OCI-LY3 (cell line): ENCODE results near the gene EMC1.
"Not testable (repeated sequence)": the region's sequence is repeated elsewhere in the genome, so short reads cannot be mapped to it uniquely, and the experiment has no call there.

ENCODE experiments used
- H2AFZ ChIP-seq: fragments of 200-600, 300-600 bp; shearing (Covaris generic); 2 replicates; pipeline ENCODE4 v1.6.0; 2014; ENCODE audit warnings: antibody characterized with exemption, low read depth, low read length
- H3K27ac ChIP-seq: fragments of 200-600, 300-600 bp; sonication (generic); 2 replicates; pipeline ENCODE4 v1.5.1; 2014; ENCODE audit warnings: mild to moderate bottlenecking, low read length, moderate library complexity, mixed read lengths
- H3K27me3 ChIP-seq: fragments of 200-600, 300-600 bp; sonication (generic); 2 replicates; pipeline ENCODE4 v1.6.1; 2014; ENCODE audit warnings: low read depth, low read length, mixed read lengths
- H3K36me3 ChIP-seq: fragments of 200-600, 300-600 bp; sonication (generic); replicated peaks from 2 replicates; pipeline ENCODE3; 2014; ENCODE audit warnings: low read depth, low read length, mixed read lengths
- H3K4me1 ChIP-seq: fragments of 300-600, 200-600 bp; sonication (generic); 2 replicates; pipeline ENCODE4 v1.6.1; 2014; ENCODE audit warnings: low read length, mixed read lengths
- H3K4me2 ChIP-seq: fragments of 200-600, 300-600 bp; sonication (generic); 2 replicates; pipeline ENCODE4 v1.6.1; 2014; ENCODE audit warnings: low read length, mixed read lengths
- H3K4me3 ChIP-seq: fragments of 300-600, 200-600 bp; sonication (generic); 2 replicates; pipeline ENCODE4 v1.5.1; 2014; ENCODE audit warnings: antibody characterized with exemption, mild to moderate bottlenecking, low read length, moderate library complexity
- H3K79me2 ChIP-seq: fragments of 300-600, 200-600 bp; shearing (Covaris generic); 2 replicates; pipeline ENCODE4 v1.6.1; 2014; ENCODE audit warnings: mild to moderate bottlenecking, low read length, mixed read lengths
- H3K9ac ChIP-seq: fragments of 300-600, 200-600 bp; shearing (Covaris generic); 2 replicates; pipeline ENCODE4 v1.6.0; 2014; ENCODE audit warnings: mild to moderate bottlenecking, low read length, moderate library complexity
- H3K9me3 ChIP-seq: fragments of 200-600, 300-600 bp; shearing (Covaris generic); 2 replicates; pipeline ENCODE4 v1.6.1; 2014; ENCODE audit warnings: low read length, mixed read lengths; ENCODE audit not compliant: insufficient read depth
- H4K20me1 ChIP-seq: fragments of 200-600, 300-600 bp; sonication (generic); 2 replicates; pipeline ENCODE4 v1.6.1; 2016; ENCODE audit warnings: low read length, mixed read lengths; ENCODE audit not compliant: insufficient read depth
- CTCF ChIP-seq: fragments of 200-600, 300-600 bp; sonication (generic); IDR thresholded peaks from 2 replicates; pipeline ENCODE4 v1.5.1; 2014; ENCODE audit warnings: antibody characterized with exemption, low read length, low read depth
- EZH2phosphoT487 ChIP-seq: fragments of 200-600 bp; shearing (Covaris generic); IDR thresholded peaks from 2 replicates; pipeline ENCODE4 v1.6.1; 2018; ENCODE audit warnings: antibody characterized with exemption, mixed run types, low read depth

EMC1 gene

GRCh38 chr1:19187852-19188251, 63.5 kb downstream of the EMC1 start:
- no peak for TF ChIP-seq CTCF
- TF ChIP-seq EZH2phosphoT487: no peak
- Histone ChIP-seq H3K4me3 (no peak overlapping the region), H3K36me3 (peaks cover 59% of the 10 kb centered on the region), H2AFZ (no peak overlapping the region), H3K27me3 (no peaks in the 10 kb centered on the region), H3K9ac (no peak overlapping the region), H3K9me3 (no peaks in the 10 kb centered on the region), H3K79me2 (no peaks in the 10 kb centered on the region), H3K4me1 (peaks cover 11% of the 10 kb centered on the region), H3K27ac (no peak overlapping the region), H3K4me2 (no peak overlapping the region), H4K20me1 (no peaks in the 10 kb centered on the region)

GRCh38 chr1:19186001-19186400, 65.3 kb downstream of the EMC1 start:
- no peak overlapping the region for H3K27ac ChIP-seq
- no peaks in the 10 kb centered on the region for H3K79me2 ChIP-seq
- no peak for TF ChIP-seq EZH2phosphoT487
- TF ChIP-seq CTCF: no peak
- H2AFZ ChIP-seq: no peak overlapping the region
- no peaks in the 10 kb centered on the region for H3K9me3 ChIP-seq
- no peaks in the 10 kb centered on the region for H3K27me3 ChIP-seq
- H3K4me2 ChIP-seq: no peak overlapping the region
- no peak overlapping the region for H3K9ac ChIP-seq
- H3K36me3 ChIP-seq: peaks cover 56% of the 10 kb centered on the region
- H3K4me1 ChIP-seq: peaks cover 11% of the 10 kb centered on the region
- no peak overlapping the region for H3K4me3 ChIP-seq
- H4K20me1 ChIP-seq: no peaks in the 10 kb centered on the region

GRCh38 chr1:19182223-19182622, 69.1 kb downstream of the EMC1 start:
- no peaks in the 10 kb centered on the region for H4K20me1 ChIP-seq
- H3K79me2 ChIP-seq: no peaks in the 10 kb centered on the region
- H3K4me2 ChIP-seq: no peak overlapping the region
- no peaks in the 10 kb centered on the region for H3K27me3 ChIP-seq
- H3K27ac ChIP-seq: no peak overlapping the region
- no peak overlapping the region for H3K4me3 ChIP-seq
- TF ChIP-seq EZH2phosphoT487: no peak
- no peak for TF ChIP-seq CTCF
- peaks cover 11% of the 10 kb centered on the region for H3K4me1 ChIP-seq
- H3K36me3 ChIP-seq: peaks cover 58% of the 10 kb centered on the region
- H3K9ac ChIP-seq: no peak overlapping the region
- H3K9me3 ChIP-seq: no peaks in the 10 kb centered on the region
- H2AFZ ChIP-seq: no peak overlapping the region

GRCh38 chr1:19180265-19180657, 71.1 kb downstream of the EMC1 start:
- not testable (repeated sequence) for H4K20me1 ChIP-seq, H3K4me3 ChIP-seq, H2AFZ ChIP-seq, H3K27ac ChIP-seq, H3K9me3 ChIP-seq, H3K27me3 ChIP-seq, H3K9ac ChIP-seq, H3K4me2 ChIP-seq, H3K4me1 ChIP-seq, H3K79me2 ChIP-seq
- peaks cover 55% of the 10 kb centered on the region for H3K36me3 ChIP-seq

GRCh38 chr1:19179597-19180264, 71.6 kb downstream of the EMC1 start:
- H3K4me3 ChIP-seq: no peak overlapping the region
- peak; percentile 13 for TF ChIP-seq CTCF
- no peak for TF ChIP-seq EZH2phosphoT487

More at GRCh38 chr1:19179597-19180264, 71.6 kb downstream of the EMC1 start:
- Histone ChIP-seq H4K20me1 (no peaks in the 10 kb centered on the region), H3K9me3 (no peaks in the 10 kb centered on the region), H3K4me1 (no peaks in the 10 kb centered on the region), H3K79me2 (no peaks in the 10 kb centered on the region), H3K27ac (no peak overlapping the region), H2AFZ (no peak overlapping the region), H3K9ac (no peak overlapping the region), H3K27me3 (no peaks in the 10 kb centered on the region), H3K4me2 (no peak overlapping the region), H3K36me3 (peaks cover 57% of the 10 kb centered on the region)
